ENCODE results near the gene GALNT14.

- TF ChIP-seq CTCF (IDR thresholded peaks at IDR 0.05) (no peak), POLR2A (IDR thresholded peaks at IDR 0.05) (no peak)
These were observed 243.6 kb downstream of the GALNT14 start for GRCh38 chr2:30894498-30895119.

All from adrenal gland (tissue), 5 donors.